Sigmoid colon (tissue), 7 donors: ENCODE measurements around the gene AGAP2. TPM values are rescaled to one million over a fixed set of nuclear protein-coding genes. Genes with fewer than 3 reads are reported as not detected.

ENCODE experiments used
- DNase-seq: peaks from one replicate; pipeline ENCODE4 v3.0.0-alpha.2; 2019
- H3K27ac ChIP-seq, 4 donors: fragments of 200-600 bp; sonication (generic); one replicate each; pipeline ENCODE4 v1.5.1; 2016 to 2019; ENCODE audit warnings: mild to moderate bottlenecking in 1 of 4
- H3K27me3 ChIP-seq, 3 donors: fragments of 200-600 bp; sonication (generic); one replicate each; pipeline ENCODE4 v1.5.1; 2019; ENCODE audit warnings: mild to moderate bottlenecking in 1 of 3
- H3K36me3 ChIP-seq, 4 donors: fragments of 200-600 bp; sonication (generic); one replicate each; pipeline ENCODE4 v1.5.1; 2016 to 2019
- H3K4me1 ChIP-seq, 4 donors: fragments of 200-600 bp; sonication (generic); one replicate each; pipeline ENCODE4 v1.5.1; 2017 to 2019
- H3K4me3 ChIP-seq, 4 donors: fragments of 200-600 bp; sonication (generic); one replicate each; pipeline ENCODE4 v1.5.1; 2017 to 2019; ENCODE audit warnings: mild to moderate bottlenecking in 2 of 4, moderate library complexity in 1 of 4
- H3K9me3 ChIP-seq, 4 donors: fragments of 200-600 bp in 3 of 4; sonication (generic) in 3 of 4; one replicate each; pipeline versions ENCODE4 v1.5.1 to v1.6.1; 2013 to 2019
- EP300 ChIP-seq, 4 donors: sonication (generic); formaldehyde crosslinking; IDR thresholded peaks; one replicate each; pipeline ENCODE4 v1.6.1; 2017; ENCODE audit warnings: antibody characterized with exemption in 4 of 4
- POLR2A ChIP-seq, 2 donors: fragments of 450-650 bp; IDR thresholded peaks; one replicate each; pipeline ENCODE4 v1.6.1; 2016; ENCODE audit warnings: antibody characterized with exemption in 2 of 2, mild to moderate bottlenecking in 2 of 2, moderate library complexity in 2 of 2
- POLR2AphosphoS5 ChIP-seq, 4 donors: sonication (generic); formaldehyde crosslinking; IDR thresholded peaks; one replicate each; pipeline ENCODE4 v1.6.1; 2017; ENCODE audit warnings: antibody characterized with exemption in 4 of 4
- WGBS, 2 donors: extraction: QIAGEN DNeasy Blood & Tissue Kit; methylation state at CpG; one replicate each; pipeline ENCODE4 v1.1.7; 2013; 5-methylcytosine and 5-hydroxymethylcytosine counted together
- intact Hi-C: fragments of 100-400 bp; cut with DNase I; formaldehyde crosslinking; loops from one replicate; pipeline ENCODE4 v1.15.1; 2023
- polyA plus RNA-seq, 3 donors: library from polyadenylated mRNA; stranded (reverse); fragments of 200-250 nt; gene quantifications; one replicate each; pipeline ENCODE4 v1.2.3, GENCODE V29; 2013
- total RNA-seq, 4 donors: library from RNA; depleted of rRNA; stranded (reverse); fragments of >200 nt; gene quantifications; one replicate each; pipeline ENCODE4 v1.1.0, GENCODE V29; 2016
- TF ChIP-seq, protein P1 (sequence below), 4 experiments: fragments of 450-650 bp in 3 of 4; fragments of 200-600 bp in 1 of 4; IDR thresholded peaks; one replicate each; pipeline ENCODE4 v1.5.1; 2016 to 2019; ENCODE audit warnings: antibody characterized with exemption in 4 of 4, mild to moderate bottlenecking in 3 of 4, moderate library complexity in 2 of 4
- donor health status: healthy with polysubstance abuse.
- donor health status: Bipolar disorder and iron deficiency.
- donor health status: healthy.

AGAP2 gene
- total and polyA plus RNA-seq, 7 donors = under 0.01 to 6.4 (median 1.4) TPM

DNA sequence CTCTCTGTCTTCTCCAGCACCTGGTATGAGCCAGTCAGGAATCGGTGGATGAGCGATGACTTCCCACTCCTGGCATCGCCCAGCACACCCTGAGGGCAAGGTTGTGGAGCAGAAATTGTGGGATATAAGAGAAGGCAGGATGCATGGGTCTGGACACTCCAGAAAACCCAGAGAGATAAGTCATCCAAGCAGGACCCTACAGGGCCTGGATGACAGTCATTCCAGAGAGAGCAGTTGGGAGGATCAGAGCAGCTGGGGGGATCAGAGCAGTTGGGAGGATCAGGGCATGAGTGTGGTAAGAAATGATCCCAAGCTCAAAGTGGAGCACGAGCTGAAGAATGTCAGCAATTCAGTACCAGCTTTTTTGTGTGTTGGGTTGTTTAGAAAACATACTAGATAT is 4.0 kb downstream of the AGAP2 start:
- no peak overlapping the region for H3K4me3 ChIP-seq
- no peaks in the 10 kb centered on the region for H3K9me3 ChIP-seq
- no peak for DNase-seq
- H3K27me3 ChIP-seq = peaks cover 52 to 85% (median 64%) of the 10 kb centered on the region in 3 donors
- 80 to 85% methylated on average over 4 of the region's 4 CpGs for WGBS, 2 donors
- H3K36me3 ChIP-seq = no peaks in the 10 kb centered on the region
- TF ChIP-seq EP300 (IDR thresholded peaks at IDR 0.05) (no peak), POLR2A (IDR thresholded peaks at IDR 0.05) (no peak)
- H3K4me1 ChIP-seq = peaks cover 0 to 39% (median 38%) of the 10 kb centered on the region in 4 donors
- intact Hi-C loops = no loop called here
- no peak overlapping the region for H3K27ac ChIP-seq

DNA sequence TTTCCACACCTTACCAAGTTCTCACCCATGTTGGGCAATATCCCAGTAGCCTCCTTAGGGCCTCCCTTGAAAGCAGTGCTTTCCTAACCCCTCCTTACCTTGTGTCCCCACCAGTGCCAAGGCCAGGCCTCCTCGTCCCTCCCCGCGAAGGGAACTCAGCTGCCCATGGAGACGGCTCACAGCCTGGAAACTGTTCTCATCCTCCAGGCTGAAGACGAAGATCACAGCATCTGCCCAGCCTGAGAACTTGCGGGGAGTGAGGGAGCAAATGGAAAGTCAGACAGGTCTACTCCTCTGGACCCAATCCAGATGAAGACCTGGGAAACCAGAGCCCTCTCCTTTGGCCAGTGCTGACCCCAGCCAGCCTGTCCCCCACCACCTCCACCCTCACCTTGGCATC is 4.6 kb downstream of the AGAP2 start:
- Histone ChIP-seq H3K27ac (no peak overlapping the region), H3K27me3 (peaks cover 48 to 79% (median 60%) of the 10 kb centered on the region in 3 donors), H3K4me1 (peaks cover 0 to 36% (median 36%) of the 10 kb centered on the region in 4 donors), H3K36me3 (no peaks in the 10 kb centered on the region), H3K9me3 (no peaks in the 10 kb centered on the region), H3K4me3 (no peak overlapping the region)
- intact Hi-C loops = no loop called here
- no peak for TF ChIP-seq POLR2A (IDR thresholded peaks at IDR 0.05)
- TF ChIP-seq, protein P1, sequence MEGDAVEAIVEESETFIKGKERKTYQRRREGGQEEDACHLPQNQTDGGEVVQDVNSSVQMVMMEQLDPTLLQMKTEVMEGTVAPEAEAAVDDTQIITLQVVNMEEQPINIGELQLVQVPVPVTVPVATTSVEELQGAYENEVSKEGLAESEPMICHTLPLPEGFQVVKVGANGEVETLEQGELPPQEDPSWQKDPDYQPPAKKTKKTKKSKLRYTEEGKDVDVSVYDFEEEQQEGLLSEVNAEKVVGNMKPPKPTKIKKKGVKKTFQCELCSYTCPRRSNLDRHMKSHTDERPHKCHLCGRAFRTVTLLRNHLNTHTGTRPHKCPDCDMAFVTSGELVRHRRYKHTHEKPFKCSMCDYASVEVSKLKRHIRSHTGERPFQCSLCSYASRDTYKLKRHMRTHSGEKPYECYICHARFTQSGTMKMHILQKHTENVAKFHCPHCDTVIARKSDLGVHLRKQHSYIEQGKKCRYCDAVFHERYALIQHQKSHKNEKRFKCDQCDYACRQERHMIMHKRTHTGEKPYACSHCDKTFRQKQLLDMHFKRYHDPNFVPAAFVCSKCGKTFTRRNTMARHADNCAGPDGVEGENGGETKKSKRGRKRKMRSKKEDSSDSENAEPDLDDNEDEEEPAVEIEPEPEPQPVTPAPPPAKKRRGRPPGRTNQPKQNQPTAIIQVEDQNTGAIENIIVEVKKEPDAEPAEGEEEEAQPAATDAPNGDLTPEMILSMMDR (IDR thresholded peaks at IDR 0.05) = no peak
- no peak for TF ChIP-seq EP300 (IDR thresholded peaks at IDR 0.05)
- TF ChIP-seq POLR2AphosphoS5 (IDR thresholded peaks at IDR 0.05) = no peak
- no peak for DNase-seq
- 73 to 88% methylated on average over 6 of the region's 6 CpGs for WGBS, 2 donors

DNA sequence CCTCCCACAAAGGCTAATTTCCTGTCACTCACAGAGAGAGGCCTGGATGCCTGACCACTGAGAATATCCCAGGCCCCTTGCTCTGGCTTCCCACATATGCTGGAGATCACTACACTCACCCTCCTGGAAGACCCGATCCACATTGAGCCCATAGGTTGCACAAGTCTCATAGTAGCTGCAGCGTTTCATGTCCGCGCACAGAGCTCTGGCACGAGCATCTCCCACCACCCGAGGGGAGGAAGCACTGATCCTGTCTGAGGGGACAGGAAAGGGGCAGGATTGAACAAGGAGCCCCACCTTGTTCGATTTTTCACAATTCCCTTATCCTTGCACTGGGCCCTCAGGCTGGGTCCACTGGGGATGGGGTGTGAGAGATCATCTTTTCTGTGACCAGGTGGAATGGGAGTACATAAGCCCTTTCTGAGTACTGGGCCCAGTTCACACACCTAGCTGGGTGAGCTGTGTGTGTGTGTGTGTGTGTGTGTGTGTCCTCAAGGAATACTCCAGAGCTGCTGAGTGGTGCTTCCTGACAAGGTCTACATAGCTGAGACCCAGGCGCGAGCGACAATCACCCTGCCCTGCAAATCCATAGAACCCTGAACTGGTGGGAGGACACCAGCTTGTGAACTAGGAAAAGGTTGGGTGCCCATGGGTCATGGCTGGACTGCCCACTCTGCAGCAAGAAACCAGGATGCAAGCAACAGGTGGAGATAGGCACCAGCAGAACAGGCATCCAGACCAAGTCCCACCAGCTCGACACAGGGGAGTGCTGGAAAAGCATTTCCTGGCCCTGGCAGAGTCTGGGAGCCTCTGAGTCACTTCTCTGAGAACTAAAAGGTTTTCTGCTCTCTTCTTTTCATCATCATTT is 5.6 kb downstream of the AGAP2 start:
- intact Hi-C loops = no loop called here
- no peak overlapping the region for H3K4me3 ChIP-seq
- 84 to 89% methylated on average over 11 of the region's 11 CpGs for WGBS, 2 donors
- no peaks in the 10 kb centered on the region for H3K36me3 ChIP-seq
- peaks cover 0 to 27% (median 26%) of the 10 kb centered on the region in 4 donors for H3K4me1 ChIP-seq
- no peaks in the 10 kb centered on the region for H3K9me3 ChIP-seq
- DNase-seq = no peak
- H3K27ac ChIP-seq = no peak overlapping the region
- TF ChIP-seq POLR2A (IDR thresholded peaks at IDR 0.05) (no peak), POLR2AphosphoS5 (IDR thresholded peaks at IDR 0.05) (no peak), EP300 (IDR thresholded peaks at IDR 0.05) (no peak)
- TF ChIP-seq, protein P1 (IDR thresholded peaks at IDR 0.05) = no peak
- peaks cover 39 to 72% (median 52%) of the 10 kb centered on the region in 3 donors for H3K27me3 ChIP-seq

DNA sequence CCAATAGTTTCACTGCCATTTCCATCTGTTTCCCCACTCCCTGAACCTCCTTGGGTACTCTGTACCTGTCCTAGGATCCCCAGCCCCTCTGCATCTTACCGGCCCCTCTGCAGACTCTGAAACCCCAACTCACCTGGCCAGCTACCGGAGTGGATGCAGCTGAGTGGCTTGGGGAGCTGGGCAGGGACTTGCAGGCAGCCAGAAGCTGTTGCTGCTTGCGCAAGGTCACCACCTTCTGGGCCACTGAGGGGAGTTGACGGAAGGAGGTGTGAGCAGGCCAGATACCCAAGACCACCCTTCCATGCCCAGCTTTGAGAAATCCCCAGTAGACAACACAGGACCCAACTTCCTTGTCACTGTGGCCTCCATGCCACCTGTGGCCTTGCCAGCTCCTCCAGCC is 6.3 kb downstream of the AGAP2 start:
- Histone ChIP-seq H3K9me3 (no peaks in the 10 kb centered on the region), H3K4me3 (no peak overlapping the region), H3K27ac (no peak overlapping the region), H3K36me3 (no peaks in the 10 kb centered on the region), H3K27me3 (peaks cover 32 to 72% (median 52%) of the 10 kb centered on the region in 3 donors), H3K4me1 (peaks cover 0 to 23% (median 22%) of the 10 kb centered on the region in 4 donors)
- no peak for DNase-seq
- intact Hi-C loops = no loop called here
- WGBS, 2 donors = 73 to 77% methylated on average over 4 of the region's 4 CpGs
- TF ChIP-seq POLR2AphosphoS5 (IDR thresholded peaks at IDR 0.05) (no peak), POLR2A (IDR thresholded peaks at IDR 0.05) (no peak), EP300 (IDR thresholded peaks at IDR 0.05) (no peak)
- TF ChIP-seq, protein P1 (IDR thresholded peaks at IDR 0.05) = no peak

DNA sequence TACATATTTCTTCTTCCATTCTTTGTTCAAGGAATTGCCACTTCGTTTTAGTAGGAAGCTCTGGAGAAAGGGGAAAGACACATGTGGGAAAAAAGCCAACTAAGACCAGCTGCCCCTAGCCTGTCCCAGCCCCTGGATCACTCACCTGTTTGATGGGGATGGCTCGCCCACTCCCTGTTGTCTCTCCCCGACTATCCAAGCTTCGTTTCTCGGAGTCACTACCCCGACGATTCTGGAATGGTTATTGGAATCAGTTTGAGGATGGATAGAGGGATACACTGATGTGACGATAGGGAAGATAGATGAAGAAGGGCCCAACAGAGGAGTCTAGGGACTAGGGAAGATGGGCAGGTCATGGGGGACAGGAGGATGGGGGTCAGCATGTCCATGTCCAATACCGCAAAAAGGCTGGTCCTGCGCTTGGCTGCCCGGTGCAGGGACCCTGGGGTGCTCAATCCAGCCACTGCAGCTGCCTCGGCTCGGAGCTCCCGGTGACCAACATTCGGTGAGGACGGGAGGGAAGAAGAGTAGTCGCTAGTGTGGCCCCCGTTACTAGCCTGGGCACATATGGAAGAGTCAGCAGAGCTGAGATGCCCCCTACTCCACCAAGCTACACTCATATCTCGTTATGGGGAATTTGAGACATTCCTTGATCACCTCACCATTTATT is 7.0 kb downstream of the AGAP2 start:
- peaks cover 0 to 23% (median 22%) of the 10 kb centered on the region in 4 donors for H3K4me1 ChIP-seq
- no peaks in the 10 kb centered on the region for H3K36me3 ChIP-seq
- no peak overlapping the region for H3K4me3 ChIP-seq
- no peak for DNase-seq
- TF ChIP-seq POLR2AphosphoS5 (IDR thresholded peaks at IDR 0.05) = no peak
- no peak for TF ChIP-seq EP300 (IDR thresholded peaks at IDR 0.05)
- TF ChIP-seq, protein P1 (IDR thresholded peaks at IDR 0.05) = no peak
- TF ChIP-seq POLR2A (IDR thresholded peaks at IDR 0.05) = no peak
- intact Hi-C loops = no loop called here
- WGBS, 2 donors = 84 to 86% methylated on average over 19 of the region's 19 CpGs
- H3K27me3 ChIP-seq = peaks cover 25 to 72% (median 52%) of the 10 kb centered on the region in 3 donors
- H3K9me3 ChIP-seq = no peaks in the 10 kb centered on the region
- H3K27ac ChIP-seq = no peak overlapping the region
